HepG2 (cell line): ENCODE results near the gene MYRIP. TPM values are rescaled to one million over a fixed set of nuclear protein-coding genes. Genes with fewer than 3 reads are reported as not detected.

ENCODE experiments used
- ATAC-seq: fragments of 200-7000 bp; cut with Tn5 transposase; 3 replicates; pipeline ENCODE4 v1.9.1; 2020; ENCODE audit warnings: mild to moderate bottlenecking, moderate library complexity
- BruUV-seq: library from RNA; stranded (reverse); fragments of 400-500 nt; replicated peaks from 2 replicates; lab custom pipeline; 2021; lab: Mats Ljungman, UMichigan
- CTCF ChIA-PET: fragments of 300-600 bp; formaldehyde crosslinking; extraction: SDS; loops from one replicate; lab custom pipeline; 2021; ENCODE audit warnings: low total read pairs, inconsistent platforms, low intra/inter-chr PET ratio; lab: Yijun Ruan, JAX
- POLR2A ChIA-PET: fragments of 350-600 bp; sonication (Branson Sonifier 250); formaldehyde crosslinking; loops from one replicate; lab custom pipeline; 2020; ENCODE audit warnings: antibody characterized with exemption, inconsistent platforms; lab: Yijun Ruan, JAX
- DNase-seq: peaks from one replicate; pipeline ENCODE4 v3.0.0-alpha.2; 2015; ENCODE audit warnings: low spot score
- FAIRE-seq: peaks from 3 replicates; lab custom pipeline; 2011; peaks lifted over from hg19 to GRCh38; lab: Jason Lieb, UNC
- H2AFZ ChIP-seq: one replicate; pipeline ENCODE4 v1.6.1; 2011; ENCODE audit warnings: low read length, inconsistent platforms
- H3K27ac ChIP-seq: fragments of 300-600 bp; 3 replicates; pipeline ENCODE4 v1.8.0; 2011; ENCODE audit warnings: mixed run types, mild to moderate bottlenecking, mixed read lengths, low read length, inconsistent platforms; ENCODE audit not compliant: insufficient read depth; ENCODE audit errors: extremely low read length
- H3K27me3 ChIP-seq, 2 experiments: fragments of 200-600 bp in 1 of 2; 2 replicates in 1 of 2; 3 replicates in 1 of 2; pipeline versions ENCODE4 v1.6.0 to v1.8.0; 2011; ENCODE audit warnings: low read length in 2 of 2, mild to moderate bottlenecking in 2 of 2, moderate library complexity in 2 of 2, inconsistent platforms in 1 of 2; ENCODE audit not compliant: insufficient read depth in 2 of 2, control insufficient read depth in 1 of 2
- H3K36me3 ChIP-seq, 2 experiments: fragments of 200-600 bp in 1 of 2; replicated peaks in 1 of 2; 2 replicates in 1 of 2; 3 replicates in 1 of 2; pipeline versions ENCODE4 v1.5.1 to v1.8.0; 2011; ENCODE audit warnings: low read length in 2 of 2, inconsistent platforms in 1 of 2; ENCODE audit not compliant: insufficient read depth in 2 of 2, control insufficient read depth in 1 of 2
- H3K4me1 ChIP-seq: 2 replicates; pipeline ENCODE4 v1.5.1; 2012; ENCODE audit warnings: low read length, inconsistent platforms; ENCODE audit not compliant: insufficient read depth
- H3K4me2 ChIP-seq: 2 replicates; pipeline ENCODE4 v1.6.0; 2011; ENCODE audit warnings: low read depth, low read length, inconsistent platforms
- H3K4me3 ChIP-seq, 3 experiments: fragments of 200-600 bp in 1 of 3; sonication (generic), shearing (Covaris generic) in 1 of 3; replicated peaks in 1 of 3; 2 replicates each; pipeline ENCODE4 v1.5.1; 2011 to 2016; ENCODE audit warnings: low read length in 3 of 3, inconsistent platforms in 2 of 3, low read depth in 2 of 3, mild to moderate bottlenecking in 2 of 3, control low read depth in 1 of 3, mixed read lengths in 1 of 3; ENCODE audit not compliant: insufficient read depth in 1 of 3
- H3K79me2 ChIP-seq: one replicate; pipeline ENCODE4 v1.6.1; 2011; ENCODE audit warnings: low read length, inconsistent platforms; ENCODE audit not compliant: insufficient read depth
- H3K9ac ChIP-seq: 2 replicates; pipeline ENCODE4 v1.6.0; 2011; ENCODE audit warnings: mild to moderate bottlenecking, low read depth, low read length, inconsistent platforms; ENCODE audit not compliant: insufficient read depth
- H3K9me3 ChIP-seq: 2 replicates; pipeline ENCODE4 v1.5.1; 2012; ENCODE audit warnings: mild to moderate bottlenecking, low read length
- H4K20me1 ChIP-seq: 2 replicates; pipeline ENCODE4 v1.6.0; 2011; ENCODE audit warnings: inconsistent platforms, mild to moderate bottlenecking, low read length, moderate library complexity; ENCODE audit not compliant: insufficient read depth
- CBX2 ChIP-seq, 2 experiments: fragments of 200-600 bp in 1 of 2; sonication (generic); formaldehyde crosslinking in 1 of 2; IDR thresholded peaks; 2 replicates each; pipeline versions ENCODE4 v1.7.0 to v1.8.1; 2018 to 2022; ENCODE audit warnings: low read depth in 2 of 2, low read length in 1 of 2, mild to moderate bottlenecking in 1 of 2, missing genetic modification reagents in 1 of 2
- FOXA3 ChIP-seq: IDR thresholded peaks from 2 replicates; pipeline ENCODE4 v1.6.1; 2016; ENCODE audit warnings: missing genetic modification reagents, missing compliant biosample characterization
- RAD51 ChIP-seq: fragments of 450-650 bp; IDR thresholded peaks from 2 replicates; pipeline ENCODE4 v1.6.1; 2016; ENCODE audit warnings: borderline replicate concordance
- RXRB ChIP-seq: IDR thresholded peaks from 2 replicates; pipeline ENCODE4 v1.6.1; 2016; ENCODE audit warnings: borderline replicate concordance, missing genetic modification reagents, missing compliant biosample characterization
- ZNF598 ChIP-seq: sonication (generic); formaldehyde crosslinking; IDR thresholded peaks from 2 replicates; pipeline ENCODE4 v1.5.1; 2020; ENCODE audit warnings: mild to moderate bottlenecking, missing genetic modification reagents, borderline replicate concordance
- ZNF614 ChIP-seq: IDR thresholded peaks from 2 replicates; pipeline ENCODE4 v1.6.1; 2018; ENCODE audit warnings: missing biosample characterization, missing genetic modification reagents, inconsistent platforms, borderline replicate concordance
- ZSCAN20 ChIP-seq: sonication (generic); formaldehyde crosslinking; IDR thresholded peaks from 2 replicates; pipeline ENCODE4 v1.4.0; 2020; ENCODE audit warnings: missing genetic modification reagents, mild to moderate bottlenecking, borderline replicate concordance
- WGBS: methylation state at CpG from one replicate; pipeline ENCODE4 v1.1.6; 2017; ENCODE audit warnings: low lambda C conversion rate; 5-methylcytosine and 5-hydroxymethylcytosine counted together
- in situ Hi-C: cut with HindIII; loops from 2 replicates; pipeline ENCODE4 v1.10.0; 2017; ENCODE audit warnings: low pct_unique_long_range_greater_than_20kb; ENCODE audit not compliant: extremely low pct_ligation_motif_present
- intact Hi-C: fragments of 100-400 bp; cut with micrococcal nuclease; formaldehyde crosslinking; loops from one replicate; pipeline ENCODE4 v1.10.0; 2022; ENCODE audit not compliant: unreplicated experiment
- polyA plus RNA-seq, 8 experiments: library from polyadenylated mRNA; depleted of rRNA in 3 of 8; stranded (reverse) in 7 of 8; unstranded in 1 of 8; fragments of >200 nt; fragmentation: Illumina TruSeq in 4 of 8; extraction: Trizol in 4 of 8; gene quantifications; 2 replicates each; pipeline versions ENCODE4 v1.2.1 to v1.2.3, GENCODE V29; 2011 to 2016; ENCODE audit warnings: low read depth in 4 of 8, missing spikeins in 1 of 8, mixed read lengths in 1 of 8; ENCODE audit not compliant: insufficient read depth in 1 of 8
- total RNA-seq, 5 experiments: library from RNA; depleted of rRNA; stranded (reverse); fragments of >200 nt; fragmentation: Illumina TruSeq; extraction: Trizol; gene quantifications; 2 replicates each; pipeline ENCODE4 v1.2.3, GENCODE V29; 2016; ENCODE audit warnings: low read depth in 1 of 5
- TF ChIP-seq, protein P1 (sequence below): sonication (generic); formaldehyde crosslinking; IDR thresholded peaks from 2 replicates; pipeline ENCODE4 v1.9.0; 2021; ENCODE audit warnings: missing genetic modification reagents, mild to moderate bottlenecking, borderline replicate concordance
- TF ChIP-seq, protein P2 (sequence below): sonication (generic); formaldehyde crosslinking; IDR thresholded peaks from one replicate; pipeline ENCODE4 v1.5.1; 2020; ENCODE audit warnings: mild to moderate bottlenecking, missing genetic modification reagents; ENCODE audit errors: not compliant biosample characterization
- TF ChIP-seq, protein P3 (sequence below): sonication (generic); formaldehyde crosslinking; IDR thresholded peaks from 2 replicates; pipeline ENCODE4 v1.8.0; 2022; ENCODE audit warnings: low read depth, missing genetic modification reagents

The MYRIP gene
- total and polyA plus RNA-seq, 2 of the 13 experiments (the other 11 are each of a cell fraction or from before 2014, with no cell fraction given): 0.64 to 0.84 TPM

DNA sequence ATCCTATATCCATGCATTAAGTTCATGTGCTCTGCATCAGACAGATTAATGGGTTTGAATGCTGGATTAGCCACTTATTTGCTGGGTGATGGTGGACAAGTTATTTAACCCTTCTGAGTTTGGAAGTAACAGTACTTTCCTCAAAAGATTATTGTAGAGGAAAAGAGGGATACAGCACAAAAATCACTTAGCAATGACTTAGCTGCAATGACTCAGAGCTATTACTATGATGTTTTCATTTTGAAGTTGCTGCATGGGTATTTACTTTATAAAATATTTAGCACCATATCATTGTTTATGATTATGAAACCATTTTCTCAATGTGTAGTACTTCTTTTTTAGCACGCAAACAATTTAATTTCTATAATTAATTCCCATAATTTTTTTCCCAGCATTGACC lies 248.4 kb downstream of the MYRIP start (continued):
- TF ChIP-seq, protein P1, sequence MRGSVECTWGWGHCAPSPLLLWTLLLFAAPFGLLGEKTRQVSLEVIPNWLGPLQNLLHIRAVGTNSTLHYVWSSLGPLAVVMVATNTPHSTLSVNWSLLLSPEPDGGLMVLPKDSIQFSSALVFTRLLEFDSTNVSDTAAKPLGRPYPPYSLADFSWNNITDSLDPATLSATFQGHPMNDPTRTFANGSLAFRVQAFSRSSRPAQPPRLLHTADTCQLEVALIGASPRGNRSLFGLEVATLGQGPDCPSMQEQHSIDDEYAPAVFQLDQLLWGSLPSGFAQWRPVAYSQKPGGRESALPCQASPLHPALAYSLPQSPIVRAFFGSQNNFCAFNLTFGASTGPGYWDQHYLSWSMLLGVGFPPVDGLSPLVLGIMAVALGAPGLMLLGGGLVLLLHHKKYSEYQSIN (CRISPR knock-in tag): no peak
- no peak for TF ChIP-seq CBX2 (IDR thresholded peaks at IDR 0.05; ENCODE audit: low read depth, low read length)
- TF ChIP-seq CBX2 (CRISPR knock-in tag; IDR thresholded peaks at IDR 0.05; ENCODE audit: low read depth): no peak
- no peak for TF ChIP-seq FOXA3 (CRISPR knock-in tag)

DNA sequence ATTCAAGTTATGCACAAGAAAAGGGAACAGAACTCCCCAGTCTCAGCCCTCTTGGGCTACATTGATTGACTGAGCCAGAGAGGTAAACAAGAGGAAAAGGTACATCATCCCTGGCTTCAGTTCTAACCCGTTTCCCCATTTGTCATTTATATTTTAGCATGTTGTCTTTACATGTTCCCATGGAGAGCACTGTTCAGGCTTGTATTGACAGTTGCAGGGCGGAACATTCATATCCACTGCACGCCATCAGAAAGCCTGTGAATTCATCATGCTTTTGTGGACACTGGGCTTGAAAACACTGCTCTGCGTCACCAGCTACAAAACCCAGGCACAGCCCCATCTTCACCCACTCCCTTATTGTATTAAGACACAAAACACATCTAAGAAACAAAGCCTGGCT lies 259.2 kb downstream of the MYRIP start:
- H4K20me1 ChIP-seq: no peaks in the 10 kb centered on the region
- FAIRE-seq (no peak), DNase-seq (no peak), ATAC-seq (no peak)
- no TSS peak for BruUV-seq
- H3K4me1 ChIP-seq: no peaks in the 10 kb centered on the region
- intact Hi-C loops: no loop called here
- H3K9me3 ChIP-seq: no peaks in the 10 kb centered on the region
- ChIA-PET CTCF (no interaction called here), POLR2A (no interaction called here)
- no peaks in the 10 kb centered on the region for H3K27me3 ChIP-seq
- no peak overlapping the region for H3K4me3 ChIP-seq
- no peak overlapping the region for H2AFZ ChIP-seq
- H3K4me2 ChIP-seq: no peak overlapping the region
- no peak overlapping the region for H3K9ac ChIP-seq
- in situ Hi-C loops: no loop called here
- 59% methylated on average over 4 of the region's 4 CpGs for WGBS
- H3K27ac ChIP-seq: no peak overlapping the region
- H3K79me2 ChIP-seq: no peaks in the 10 kb centered on the region
- no peaks in the 10 kb centered on the region for H3K36me3 ChIP-seq
- TF ChIP-seq ZNF598 (CRISPR knock-in tag): no peak
- no peak for TF ChIP-seq ZSCAN20 (CRISPR knock-in tag)
- TF ChIP-seq RXRB (CRISPR knock-in tag): no peak
- no peak for TF ChIP-seq RAD51
- TF ChIP-seq, protein P2, sequence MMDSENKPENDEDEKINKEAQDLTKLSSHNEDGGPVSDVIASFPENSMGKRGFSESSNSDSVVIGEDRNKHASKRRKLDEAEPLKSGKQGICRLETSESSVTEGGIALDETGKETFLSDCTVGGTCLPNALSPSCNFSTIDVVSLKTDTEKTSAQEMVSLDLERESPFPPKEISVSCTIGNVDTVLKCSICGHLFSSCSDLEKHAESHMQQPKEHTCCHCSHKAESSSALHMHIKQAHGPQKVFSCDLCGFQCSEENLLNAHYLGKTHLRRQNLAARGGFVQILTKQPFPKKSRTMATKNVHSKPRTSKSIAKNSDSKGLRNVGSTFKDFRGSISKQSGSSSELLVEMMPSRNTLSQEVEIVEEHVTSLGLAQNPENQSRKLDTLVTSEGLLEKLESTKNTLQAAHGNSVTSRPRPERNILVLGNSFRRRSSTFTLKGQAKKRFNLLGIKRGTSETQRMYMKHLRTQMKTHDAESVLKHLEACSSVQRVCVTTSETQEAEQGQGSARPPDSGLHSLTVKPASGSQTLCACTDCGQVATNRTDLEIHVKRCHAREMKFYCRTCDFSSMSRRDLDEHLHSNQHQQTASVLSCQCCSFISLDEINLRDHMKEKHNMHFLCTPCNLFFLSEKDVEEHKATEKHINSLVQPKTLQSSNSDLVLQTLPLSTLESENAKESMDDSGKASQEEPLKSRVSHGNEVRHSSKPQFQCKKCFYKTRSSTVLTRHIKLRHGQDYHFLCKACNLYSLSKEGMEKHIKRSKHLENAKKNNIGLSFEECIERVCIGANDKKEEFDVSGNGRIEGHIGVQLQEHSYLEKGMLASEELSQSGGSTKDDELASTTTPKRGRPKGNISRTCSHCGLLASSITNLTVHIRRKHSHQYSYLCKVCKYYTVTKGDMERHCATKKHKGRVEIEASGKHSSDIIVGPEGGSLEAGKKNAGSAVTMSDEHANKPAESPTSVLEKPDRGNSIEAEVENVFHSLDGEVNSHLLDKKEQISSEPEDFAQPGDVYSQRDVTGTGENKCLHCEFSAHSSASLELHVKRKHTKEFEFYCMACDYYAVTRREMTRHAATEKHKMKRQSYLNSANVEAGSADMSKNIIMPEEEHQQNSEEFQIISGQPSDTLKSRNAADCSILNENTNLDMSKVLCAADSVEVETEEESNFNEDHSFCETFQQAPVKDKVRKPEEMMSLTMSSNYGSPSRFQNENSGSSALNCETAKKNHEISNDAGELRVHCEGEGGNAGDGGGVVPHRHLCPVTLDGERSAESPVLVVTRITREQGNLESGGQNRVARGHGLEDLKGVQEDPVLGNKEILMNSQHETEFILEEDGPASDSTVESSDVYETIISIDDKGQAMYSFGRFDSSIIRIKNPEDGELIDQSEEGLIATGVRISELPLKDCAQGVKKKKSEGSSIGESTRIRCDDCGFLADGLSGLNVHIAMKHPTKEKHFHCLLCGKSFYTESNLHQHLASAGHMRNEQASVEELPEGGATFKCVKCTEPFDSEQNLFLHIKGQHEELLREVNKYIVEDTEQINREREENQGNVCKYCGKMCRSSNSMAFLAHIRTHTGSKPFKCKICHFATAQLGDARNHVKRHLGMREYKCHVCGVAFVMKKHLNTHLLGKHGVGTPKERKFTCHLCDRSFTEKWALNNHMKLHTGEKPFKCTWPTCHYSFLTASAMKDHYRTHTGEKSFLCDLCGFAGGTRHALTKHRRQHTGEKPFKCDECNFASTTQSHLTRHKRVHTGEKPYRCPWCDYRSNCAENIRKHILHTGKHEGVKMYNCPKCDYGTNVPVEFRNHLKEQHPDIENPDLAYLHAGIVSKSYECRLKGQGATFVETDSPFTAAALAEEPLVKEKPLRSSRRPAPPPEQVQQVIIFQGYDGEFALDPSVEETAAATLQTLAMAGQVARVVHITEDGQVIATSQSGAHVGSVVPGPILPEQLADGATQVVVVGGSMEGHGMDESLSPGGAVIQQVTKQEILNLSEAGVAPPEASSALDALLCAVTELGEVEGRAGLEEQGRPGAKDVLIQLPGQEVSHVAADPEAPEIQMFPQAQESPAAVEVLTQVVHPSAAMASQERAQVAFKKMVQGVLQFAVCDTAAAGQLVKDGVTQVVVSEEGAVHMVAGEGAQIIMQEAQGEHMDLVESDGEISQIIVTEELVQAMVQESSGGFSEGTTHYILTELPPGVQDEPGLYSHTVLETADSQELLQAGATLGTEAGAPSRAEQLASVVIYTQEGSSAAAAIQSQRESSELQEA (CRISPR knock-in tag): no peak
- TF ChIP-seq ZNF614: no peak
- TF ChIP-seq, protein P3, sequence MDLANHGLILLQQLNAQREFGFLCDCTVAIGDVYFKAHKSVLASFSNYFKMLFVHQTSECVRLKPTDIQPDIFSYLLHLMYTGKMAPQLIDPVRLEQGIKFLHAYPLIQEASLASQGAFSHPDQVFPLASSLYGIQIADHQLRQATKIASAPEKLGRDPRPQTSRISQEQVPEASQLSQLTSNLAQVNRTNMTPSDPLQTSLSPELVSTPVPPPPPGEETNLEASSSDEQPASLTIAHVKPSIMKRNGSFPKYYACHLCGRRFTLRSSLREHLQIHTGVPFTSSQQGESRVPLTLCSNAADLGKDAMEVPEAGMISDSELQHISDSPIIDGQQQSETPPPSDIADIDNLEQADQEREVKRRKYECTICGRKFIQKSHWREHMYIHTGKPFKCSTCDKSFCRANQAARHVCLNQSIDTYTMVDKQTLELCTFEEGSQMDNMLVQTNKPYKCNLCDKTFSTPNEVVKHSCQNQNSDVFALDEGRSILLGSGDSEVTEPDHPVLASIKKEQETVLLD (CRISPR knock-in tag): no peak
